COR-L47 (cell line): ENCODE results near the gene CDC25B.
"Not testable (repeated sequence)": the region's sequence is repeated elsewhere in the genome, so short reads cannot be mapped to it uniquely, and the experiment has no call there.

ENCODE experiments used
- DNase-seq: peaks from one replicate; lab custom pipeline; 2025; lab: John Stamatoyannopoulos, UW

The CDC25B gene

DNA sequence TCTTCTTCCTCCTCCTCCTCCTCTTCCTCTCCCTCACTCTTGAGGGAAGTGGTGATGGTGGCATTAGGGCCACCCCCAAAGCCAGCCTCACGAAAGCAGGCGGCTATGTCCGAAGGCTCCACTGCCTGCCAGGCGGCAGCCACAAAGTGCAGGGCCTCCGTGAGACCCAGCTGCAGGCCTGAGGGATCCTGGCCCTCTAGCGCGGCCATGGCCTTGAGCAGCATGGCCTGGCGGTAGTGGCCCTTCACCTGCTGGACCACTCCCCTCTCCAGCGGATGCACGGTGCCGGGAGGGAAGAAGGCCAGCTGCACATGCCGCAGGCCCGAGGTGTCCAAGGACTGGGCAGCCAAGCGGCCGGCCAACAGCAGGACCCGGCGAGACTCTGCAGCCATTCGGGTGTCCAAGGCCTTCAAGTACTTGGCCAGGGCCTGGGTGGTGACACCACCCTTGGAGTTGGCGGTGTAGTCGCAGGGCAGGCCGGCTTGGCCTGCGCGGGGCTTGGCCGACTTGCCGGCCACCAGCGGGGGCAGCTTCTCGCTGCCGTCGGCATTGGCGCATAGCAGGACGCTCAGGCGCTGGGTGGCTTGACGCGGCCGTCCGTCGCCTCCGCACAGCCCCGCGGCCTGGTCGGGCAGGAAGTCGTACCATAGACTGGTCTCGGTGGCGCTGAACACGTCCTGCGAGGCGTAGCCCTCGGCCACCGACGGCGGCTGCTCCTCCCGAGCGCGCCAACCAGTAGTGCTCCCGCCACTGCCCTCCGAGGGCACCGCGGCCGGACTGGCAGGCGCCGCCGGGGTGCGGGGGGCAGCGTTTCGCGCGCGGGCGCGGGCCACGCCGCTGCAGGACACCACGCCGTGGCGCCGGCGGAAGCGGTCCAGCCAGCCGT is 10.6 kb upstream of the CDC25B start:
- no peak for DNase-seq

DNA sequence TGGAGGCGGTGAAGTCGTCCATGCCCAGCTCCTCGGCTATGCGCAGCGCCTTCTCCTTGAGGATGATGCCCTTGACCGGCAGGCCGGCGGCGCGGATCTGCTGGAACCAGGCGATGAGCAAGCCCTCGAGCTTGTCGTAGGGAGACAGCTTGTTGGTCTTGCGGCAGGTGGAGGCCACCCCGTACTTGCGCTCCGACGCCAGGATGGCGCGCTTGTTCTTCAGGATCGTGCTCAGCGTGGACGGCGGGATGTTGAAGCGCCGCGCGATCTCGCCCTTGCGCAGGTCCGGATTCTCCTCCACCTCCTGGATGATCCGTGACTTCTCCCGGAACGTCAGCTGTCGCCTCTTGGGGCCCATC is 10.0 kb upstream of the CDC25B start:
- peak; percentile 33 for DNase-seq

DNA sequence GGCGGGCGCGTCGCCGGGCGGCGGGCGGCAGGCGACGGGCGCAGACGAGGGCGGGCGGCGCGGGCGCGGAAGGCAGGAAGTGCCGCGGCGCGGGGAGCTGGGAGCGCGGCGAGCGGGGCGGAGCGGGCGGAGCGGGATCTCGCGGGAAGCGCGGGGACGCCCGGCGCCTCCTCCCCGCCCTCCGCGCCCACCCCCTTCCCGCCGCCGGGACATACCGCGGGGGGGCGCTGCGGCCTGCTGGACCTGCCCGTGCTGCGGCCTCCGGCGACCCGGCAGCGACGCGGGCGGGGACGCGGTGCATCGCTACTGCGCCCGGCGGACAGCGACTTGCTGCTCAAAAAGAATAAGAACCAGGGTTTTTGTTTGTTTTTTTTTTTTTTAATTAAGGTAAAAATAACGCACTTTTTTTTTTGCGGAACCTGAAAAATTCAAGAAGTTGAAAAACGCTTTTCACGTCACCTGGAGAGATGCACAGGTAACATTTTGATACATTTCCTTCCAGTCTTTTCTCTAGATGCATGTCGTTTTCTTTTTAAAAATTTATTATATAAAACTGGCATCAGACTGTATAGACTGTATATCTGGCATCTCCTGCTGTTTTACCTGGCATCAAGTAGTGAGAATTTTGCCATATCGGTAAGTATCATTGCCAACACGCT is 9.3 kb upstream of the CDC25B start, which contains the start of gene CENPB:
CENPB (minus strand) TSS at position 76 of the 659 bp plus-strand sequence. CDS start 257 bp downstream, outside the sequence.
- DNase-seq, result peak; percentile 84

DNA sequence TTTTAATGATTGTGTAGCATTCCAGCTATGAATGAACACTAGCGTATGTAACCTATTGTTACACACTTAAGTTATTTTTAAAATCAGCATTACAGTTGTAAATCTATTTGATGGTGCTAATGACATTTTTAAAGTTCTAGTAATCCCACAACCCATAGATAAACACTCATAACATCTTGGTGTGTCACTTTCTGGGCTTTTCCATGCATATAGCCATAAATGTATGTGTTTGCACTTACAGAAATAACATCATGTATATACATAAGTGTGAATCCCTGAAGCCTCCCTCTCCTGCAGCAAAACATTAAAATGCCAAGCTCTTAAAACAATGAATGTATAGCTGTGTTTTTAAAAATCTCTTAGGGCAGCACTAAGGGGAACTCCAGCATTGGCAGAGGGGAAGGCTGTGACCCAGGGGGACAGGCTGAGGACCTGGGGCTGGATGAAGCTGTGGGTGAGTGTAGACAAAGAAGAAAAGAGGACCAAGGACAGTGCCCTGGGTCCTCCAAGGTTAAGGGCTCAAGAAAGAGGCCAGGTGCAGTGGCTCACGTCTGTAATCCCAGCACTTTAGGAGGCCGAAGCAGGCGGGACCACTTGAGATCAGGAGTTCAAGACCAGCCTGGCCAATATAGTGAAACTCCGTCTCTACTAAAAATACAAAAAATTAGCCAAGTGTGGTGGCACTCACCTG is 8.6 kb upstream of the CDC25B start:
- no peak for DNase-seq

DNA sequence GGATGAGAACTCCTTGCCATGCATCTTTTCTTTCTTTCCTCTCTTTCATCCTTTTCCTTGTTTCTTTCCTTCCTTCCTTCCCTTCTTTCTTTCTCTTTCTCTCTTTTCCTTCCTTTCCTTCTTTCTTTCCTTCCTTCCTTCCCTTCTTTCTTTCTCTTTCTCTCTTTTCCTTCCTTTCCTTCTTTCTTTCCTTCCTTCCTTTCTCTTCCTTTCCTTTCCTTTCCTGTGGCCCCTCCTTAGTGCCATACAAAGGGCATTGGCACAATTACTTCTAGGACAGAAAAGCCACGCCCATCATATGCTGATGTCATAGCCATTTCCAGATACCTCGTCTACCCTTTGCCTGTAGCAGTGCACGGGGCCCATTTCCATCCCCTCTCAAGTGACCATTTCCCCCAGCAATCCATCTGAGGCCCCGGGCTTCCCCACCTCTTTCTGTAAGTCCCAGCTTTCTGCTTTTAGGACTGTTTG is 7.4 kb upstream of the CDC25B start:
- DNase-seq, result no peak

DNA sequence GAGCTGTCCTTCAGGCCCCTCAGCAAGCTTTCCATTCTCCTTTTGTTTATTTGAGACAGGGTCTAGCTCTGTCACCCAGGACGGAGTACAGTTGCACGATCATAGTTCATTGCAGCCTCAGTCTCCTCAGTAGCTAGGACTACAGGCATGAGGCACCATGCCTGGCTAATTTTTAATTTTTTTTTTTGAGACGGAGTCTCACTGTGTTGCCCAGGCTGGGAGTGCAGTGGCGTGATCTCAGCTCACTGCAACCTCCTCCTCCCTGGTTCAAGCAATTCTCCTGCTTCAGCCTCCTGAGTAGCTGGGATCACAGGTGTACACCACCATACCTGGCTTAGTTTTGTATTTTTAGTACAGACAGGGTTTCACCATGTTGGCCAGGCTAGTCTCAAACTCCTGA is 6.9 kb upstream of the CDC25B start:
- not testable (repeated sequence) for DNase-seq

DNA sequence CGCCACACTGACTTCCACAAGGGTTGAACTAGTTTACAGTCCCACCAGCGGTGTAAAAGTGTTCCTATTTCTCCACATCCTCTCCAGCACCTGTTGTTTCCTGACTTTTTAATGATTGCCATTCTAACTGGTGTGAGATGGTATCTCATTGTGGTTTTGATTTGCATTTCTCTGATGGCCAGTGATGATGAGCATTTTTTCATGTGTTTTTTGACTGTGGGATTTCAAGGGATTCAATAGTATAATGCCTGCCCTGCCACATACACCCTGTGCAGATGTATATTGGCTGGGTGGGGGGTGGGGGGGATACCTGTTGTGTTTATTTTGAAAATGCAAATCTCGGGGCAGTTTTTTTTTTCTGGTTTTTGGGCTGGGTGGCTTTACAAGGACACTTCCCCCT is 1.9 kb upstream of the CDC25B start:
- not testable (repeated sequence) for DNase-seq

DNA sequence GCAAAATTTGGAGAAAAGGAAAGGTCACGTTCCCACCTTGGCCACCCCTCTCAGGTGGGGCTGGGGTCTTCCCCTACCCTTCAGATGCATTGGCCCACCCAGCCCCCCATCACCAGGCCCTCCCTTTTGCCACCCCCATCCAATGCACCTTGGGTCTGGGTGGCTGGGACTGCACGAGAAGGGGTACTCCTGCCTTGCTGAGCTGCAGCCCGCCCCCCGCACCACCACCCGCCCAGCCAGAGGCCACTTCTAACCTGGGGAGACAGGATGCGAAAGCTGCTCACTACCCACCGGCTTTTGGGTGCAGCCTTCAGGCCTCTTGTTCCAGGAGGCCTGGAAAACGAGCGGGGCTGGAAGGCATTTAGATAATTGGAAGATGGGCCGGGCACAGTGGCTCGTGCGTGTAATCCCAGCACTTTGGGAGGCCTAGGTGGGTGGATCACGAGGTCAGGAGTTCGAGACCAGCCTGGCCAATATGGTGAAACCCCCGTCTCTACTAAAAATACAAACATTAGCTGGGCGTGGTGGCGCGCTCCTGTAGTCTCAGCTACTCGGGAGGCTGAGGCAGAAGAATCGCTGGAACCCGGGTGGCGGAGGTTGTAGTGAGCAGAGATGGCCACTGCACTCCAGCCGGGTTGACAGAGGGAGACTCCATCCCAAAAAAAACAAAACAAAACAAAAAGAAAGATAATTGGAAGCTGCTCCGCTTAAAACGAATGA is 1.2 kb upstream of the CDC25B start:
- DNase-seq, result no peak

DNA sequence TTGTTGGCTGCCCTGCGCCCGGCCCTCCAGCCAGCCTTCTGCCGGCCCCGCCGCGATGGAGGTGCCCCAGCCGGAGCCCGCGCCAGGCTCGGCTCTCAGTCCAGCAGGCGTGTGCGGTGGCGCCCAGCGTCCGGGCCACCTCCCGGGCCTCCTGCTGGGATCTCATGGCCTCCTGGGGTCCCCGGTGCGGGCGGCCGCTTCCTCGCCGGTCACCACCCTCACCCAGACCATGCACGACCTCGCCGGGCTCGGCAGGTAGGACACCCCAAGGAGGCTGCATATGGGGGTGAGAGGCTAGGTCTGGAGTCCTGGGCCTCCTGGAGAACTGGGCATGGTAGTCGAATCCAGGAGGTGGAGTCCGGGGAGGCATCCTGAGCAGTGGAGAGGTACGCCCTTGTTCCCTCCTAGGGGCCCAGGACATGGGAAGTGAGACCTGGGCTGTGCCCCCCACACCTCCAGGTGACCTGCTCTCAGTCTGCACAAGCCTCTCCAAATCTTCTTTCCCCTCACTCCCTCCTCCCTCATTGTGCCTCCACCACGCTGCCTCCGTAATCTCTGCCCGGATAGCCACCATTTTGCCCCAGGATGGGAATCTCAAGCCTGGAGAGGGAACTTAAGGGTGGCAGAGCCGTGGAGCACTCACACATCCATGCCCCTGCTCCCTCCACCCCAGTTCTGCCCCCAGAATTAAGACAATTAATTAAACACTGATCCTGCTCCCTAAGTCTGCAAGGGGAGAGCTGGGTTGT is 541 bp downstream of the CDC25B start:
- no peak for DNase-seq

DNA sequence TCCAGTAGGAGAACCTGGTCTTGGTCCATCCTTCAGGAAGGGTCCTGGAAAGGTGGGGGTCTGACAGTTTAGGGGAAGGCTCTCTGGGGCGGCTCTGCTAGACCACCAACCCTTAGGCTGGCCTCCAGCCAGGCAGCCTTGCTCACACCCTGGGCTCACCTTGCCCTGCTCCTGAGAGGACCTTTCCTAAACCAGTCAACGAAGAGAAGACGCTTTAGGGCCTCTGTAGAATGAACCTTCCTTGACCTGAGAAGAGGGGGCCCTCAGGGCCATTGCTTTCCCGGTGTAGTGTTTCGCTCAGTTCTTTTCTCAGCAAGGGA is 1.1 kb downstream of the CDC25B start:
- DNase-seq, result no peak

DNA sequence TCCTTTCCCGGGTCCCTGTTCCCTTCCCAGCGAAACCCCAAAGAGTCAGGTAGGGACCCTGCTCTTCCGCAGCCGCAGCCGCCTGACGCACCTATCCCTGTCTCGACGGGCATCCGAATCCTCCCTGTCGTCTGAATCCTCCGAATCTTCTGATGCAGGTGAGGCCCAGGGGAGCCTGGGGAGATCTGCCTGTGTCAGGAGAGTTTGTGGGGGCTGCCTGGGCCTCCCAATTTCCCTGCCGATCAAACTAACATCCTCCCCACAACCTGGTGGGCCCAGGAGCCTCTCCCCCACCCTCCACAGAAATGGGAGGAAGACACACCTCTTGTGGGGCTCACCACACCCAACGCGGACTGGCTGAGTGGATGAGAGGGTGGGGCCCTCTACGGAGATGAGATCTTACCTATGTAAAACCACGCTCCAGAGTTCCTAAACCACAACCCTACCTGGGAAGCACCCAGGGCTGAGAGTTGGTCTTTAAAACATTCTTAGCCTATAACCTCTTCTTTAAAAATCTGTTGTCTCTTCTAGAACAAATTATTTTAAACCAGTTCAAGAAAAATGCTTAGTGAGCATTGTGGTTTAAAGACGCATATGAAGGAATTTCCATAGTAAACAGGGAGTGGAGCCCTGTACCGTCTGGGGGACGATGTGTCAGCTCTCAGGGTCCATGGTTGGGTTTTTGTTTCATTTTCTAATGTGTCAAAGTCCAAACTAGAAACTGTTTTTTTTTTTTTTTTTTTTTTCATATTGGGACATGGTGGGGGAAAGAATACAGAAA is 1.7 kb downstream of the CDC25B start:
- no peak for DNase-seq

DNA sequence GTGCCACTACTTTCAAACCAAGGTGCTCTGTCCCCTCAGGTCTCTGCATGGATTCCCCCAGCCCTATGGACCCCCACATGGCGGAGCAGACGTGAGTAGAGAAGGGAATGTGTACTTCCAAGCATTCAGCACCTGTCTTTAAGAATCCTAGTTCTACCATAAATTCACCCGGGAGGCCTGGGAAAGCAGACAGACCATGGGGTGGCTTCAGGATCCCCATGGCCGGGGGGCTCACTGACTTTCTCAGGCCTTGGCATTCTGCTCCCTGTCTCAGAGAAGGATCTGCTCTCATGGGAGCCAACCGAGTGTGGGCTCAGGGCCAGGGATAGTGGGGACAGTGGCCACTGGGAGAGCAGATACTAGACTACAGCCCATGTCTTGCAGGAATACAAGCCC is 2.3 kb downstream of the CDC25B start:
- no peak for DNase-seq

DNA sequence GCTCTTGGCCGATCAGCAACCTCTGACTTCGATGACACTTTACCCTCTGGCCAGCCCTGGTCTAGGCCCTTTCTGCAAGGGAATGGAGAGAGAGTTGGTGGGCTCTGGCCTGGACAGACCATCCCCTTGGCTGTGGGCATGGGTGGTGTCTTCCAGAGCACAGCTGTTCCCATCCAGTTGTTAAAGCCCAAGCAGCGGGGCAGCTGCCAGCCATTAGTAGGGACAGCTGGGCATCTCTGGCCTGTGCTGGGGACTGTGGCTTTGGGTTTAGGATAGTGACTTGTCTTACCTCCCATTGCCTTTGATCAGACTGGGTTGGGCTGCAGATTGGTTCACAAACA is 2.8 kb downstream of the CDC25B start:
- no peak for DNase-seq

DNA sequence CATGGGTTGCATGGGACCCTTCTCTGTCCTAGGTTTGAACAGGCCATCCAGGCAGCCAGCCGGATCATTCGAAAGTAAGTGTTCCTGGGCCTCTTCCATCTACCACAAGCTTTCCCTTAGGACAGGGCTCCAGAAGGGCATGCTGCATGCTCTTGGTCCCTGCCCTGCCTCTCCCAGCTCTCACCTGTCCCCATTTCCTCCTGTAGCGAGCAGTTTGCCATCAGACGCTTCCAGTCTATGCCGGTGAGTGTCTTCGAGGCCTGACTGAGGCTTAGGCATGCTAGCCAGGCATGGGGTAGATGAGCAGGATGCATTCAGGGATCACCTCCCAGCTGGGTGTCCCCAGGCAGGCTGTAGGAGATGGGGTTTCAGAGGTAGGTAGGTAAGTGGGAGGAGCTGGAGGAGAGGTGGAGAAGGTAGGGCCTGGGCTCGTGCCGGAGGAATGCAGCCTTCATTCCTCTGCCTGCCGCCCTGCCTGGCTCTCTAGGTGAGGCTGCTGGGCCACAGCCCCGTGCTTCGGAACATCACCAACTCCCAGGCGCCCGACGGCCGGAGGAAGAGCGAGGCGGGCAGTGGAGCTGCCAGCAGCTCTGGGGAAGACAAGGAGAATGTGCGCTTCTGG is 4.3 kb downstream of the CDC25B start:
- no peak for DNase-seq

DNA sequence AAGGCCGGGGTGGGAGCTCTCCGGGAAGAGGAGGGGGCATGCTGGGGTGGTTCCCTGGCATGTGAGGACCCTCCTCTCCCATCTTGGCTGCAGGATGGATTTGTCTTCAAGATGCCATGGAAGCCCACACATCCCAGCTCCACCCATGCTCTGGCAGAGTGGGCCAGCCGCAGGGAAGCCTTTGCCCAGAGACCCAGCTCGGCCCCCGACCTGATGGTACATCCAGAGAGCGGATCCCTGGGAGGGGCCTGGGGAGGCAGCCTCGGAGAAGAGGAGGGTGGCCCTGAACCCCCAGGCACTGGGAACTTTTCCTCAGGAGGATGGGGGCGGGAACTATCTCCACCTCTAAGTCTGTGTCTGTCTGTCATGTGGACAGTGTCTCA is 4.8 kb downstream of the CDC25B start:
- DNase-seq, result no peak

DNA sequence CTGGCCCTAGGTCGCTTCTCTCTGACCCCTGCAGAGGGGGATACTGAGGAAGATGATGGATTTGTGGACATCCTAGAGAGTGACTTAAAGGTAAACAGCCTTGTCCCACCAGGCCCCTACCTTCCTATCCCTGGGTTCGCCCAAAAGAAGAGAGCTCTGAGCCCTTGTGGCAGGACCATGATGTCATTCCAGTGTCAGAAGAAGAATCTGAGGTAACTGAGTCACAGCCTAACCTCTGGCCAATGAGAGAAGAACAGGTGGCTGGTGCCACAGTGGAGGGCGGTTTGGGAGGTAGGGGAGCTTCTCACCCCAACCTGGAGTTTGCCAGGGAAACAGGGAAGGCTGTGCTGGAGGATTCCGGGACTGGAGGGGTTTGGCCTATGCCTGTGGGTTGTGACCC is 5.2 kb downstream of the CDC25B start:
- DNase-seq, result no peak

DNA sequence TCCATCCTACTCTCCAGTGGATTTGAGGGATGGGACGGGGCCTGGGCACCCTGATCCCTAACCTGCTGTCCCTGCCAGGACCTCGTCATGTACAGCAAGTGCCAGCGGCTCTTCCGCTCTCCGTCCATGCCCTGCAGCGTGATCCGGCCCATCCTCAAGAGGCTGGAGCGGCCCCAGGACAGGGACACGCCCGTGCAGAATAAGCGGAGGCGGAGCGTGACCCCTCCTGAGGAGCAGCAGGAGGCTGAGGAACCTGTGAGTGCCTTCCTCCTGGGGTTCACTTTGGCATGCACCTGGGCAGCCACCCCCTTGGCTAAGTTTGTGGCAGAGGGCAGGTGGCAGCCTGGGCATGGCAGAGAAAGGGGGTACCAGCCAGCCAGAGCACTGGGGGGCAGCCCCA is 5.7 kb downstream of the CDC25B start:
- no peak for DNase-seq

DNA sequence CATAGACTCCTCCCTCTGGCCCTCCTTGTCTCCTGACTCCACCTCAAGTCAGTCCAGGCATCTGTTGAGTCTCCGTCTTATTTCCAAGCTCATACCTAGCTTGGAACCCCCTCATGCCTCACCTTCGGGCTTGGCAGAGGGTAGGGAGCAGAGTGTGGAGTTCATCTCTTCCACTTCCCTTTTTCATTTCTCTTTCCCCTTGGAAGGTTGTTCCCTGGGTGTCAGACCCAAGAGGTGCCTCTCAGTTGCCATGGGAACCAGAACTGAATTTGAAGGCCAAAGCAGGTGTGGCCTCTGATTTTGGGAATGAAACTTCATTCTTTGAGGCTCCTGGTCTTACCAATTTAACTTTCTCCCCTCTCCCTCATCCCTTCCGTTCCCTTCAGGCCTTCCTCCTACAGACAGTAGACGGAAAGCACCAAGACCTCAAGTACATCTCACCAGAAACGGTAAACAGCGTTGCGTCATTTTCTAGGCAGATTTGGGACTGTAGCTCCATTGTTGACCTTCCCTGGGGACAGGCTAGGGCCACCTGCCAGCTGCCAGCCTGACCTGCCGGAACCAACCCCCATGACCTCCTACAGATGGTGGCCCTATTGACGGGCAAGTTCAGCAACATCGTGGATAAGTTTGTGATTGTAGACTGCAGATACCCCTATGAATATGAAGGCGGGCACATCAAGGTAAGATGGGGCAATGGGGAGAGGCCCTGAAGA is 6.6 kb downstream of the CDC25B start:
- DNase-seq, result no peak

DNA sequence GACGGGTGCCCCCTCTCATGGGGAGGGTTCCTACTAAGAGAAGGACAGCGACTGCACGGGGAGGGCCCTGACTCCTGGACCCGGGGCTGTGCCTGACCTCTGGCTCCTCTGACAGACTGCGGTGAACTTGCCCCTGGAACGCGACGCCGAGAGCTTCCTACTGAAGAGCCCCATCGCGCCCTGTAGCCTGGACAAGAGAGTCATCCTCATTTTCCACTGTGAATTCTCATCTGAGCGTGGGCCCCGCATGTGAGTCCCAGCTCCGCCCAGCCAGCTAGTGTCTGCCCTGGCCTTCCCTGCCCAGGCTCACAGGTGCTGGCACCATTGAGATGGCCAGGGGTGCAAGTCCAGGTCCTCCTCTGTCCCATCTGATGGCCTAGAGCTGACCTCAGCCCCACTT is 7.2 kb downstream of the CDC25B start:
- no peak for DNase-seq

DNA sequence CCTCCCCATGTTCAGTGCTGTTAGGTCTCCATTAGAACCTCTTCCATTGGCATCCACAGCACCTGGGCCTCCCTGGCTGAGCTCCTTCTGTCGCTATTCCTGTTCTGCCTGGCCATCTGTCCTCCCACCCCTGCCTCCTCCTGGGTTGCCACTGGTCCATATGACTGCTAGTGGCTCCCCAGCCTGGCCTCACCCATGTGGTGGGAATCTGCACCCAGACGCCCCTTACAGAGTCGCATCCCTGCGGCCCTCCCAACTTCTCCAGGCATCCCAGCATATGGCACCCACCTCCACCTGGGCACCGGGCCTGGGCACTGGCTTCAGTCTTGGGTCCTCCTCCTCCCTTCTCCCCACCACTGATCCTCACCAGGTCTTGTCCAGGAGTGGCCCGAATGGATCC is 7.7 kb downstream of the CDC25B start:
- no peak for DNase-seq
